ENCODE measurements around the gene BUB3. TPM values are rescaled to one million over a fixed set of nuclear protein-coding genes. Genes with fewer than 3 reads are reported as not detected.
A peak's percentile ranks its signal among the peaks of the same experiment; 100 is the strongest.

The BUB3 gene
- polyA plus RNA-seq, 6 donors from 2014 or later, result 135 to 244 (median 163) TPM

GRCh38 chr10:123143825-123144168 lies 10.4 kb upstream of the BUB3 start:
- Mint-ChIP-seq H3K4me1 (peaks cover 31 to 42% (median 34%) of the 10 kb centered on the region in 3 donors), H3K27ac (peak overlapping the region in 4 of 6 donors; percentile 30 to 95 (median 59)), H3K36me3 (peaks cover 5 to 8% of the 10 kb centered on the region in 2 donors), H3K4me3 (peak overlapping the region in 3 of 8 donors; percentile 36 to 76 (median 37)), H3K9me3 (peaks cover 0 to 50% (median 14%) of the 10 kb centered on the region in 7 donors), H3K27me3 (peaks cover 71 to 86% (median 82%) of the 10 kb centered on the region in 3 donors)
- DNase-seq (no peak), ATAC-seq (ENCODE audit: low read depth in 2 of 2) (no peak)

- Mint-ChIP-seq H3K4me3 (peak overlapping the region in 6 of 8 donors; percentile 24 to 76 (median 61)), H3K27me3 (peaks cover 68 to 82% (median 79%) of the 10 kb centered on the region in 3 donors), H3K4me1 (peaks cover 37 to 49% (median 43%) of the 10 kb centered on the region in 3 donors), H3K27ac (peak overlapping the region in 4 of 6 donors; percentile 36 to 97 (median 84)), H3K36me3 (peaks cover 5 to 8% of the 10 kb centered on the region in 2 donors), H3K9me3 (peaks cover 0 to 44% (median 12%) of the 10 kb centered on the region in 7 donors)
- no peak for DNase-seq
- no peak for ATAC-seq (ENCODE audit: low read depth in 2 of 2)
These were observed 9.3 kb upstream of the BUB3 start for GRCh38 chr10:123144697-123145541.

- Mint-ChIP-seq H3K36me3 (peaks cover 5 to 8% of the 10 kb centered on the region in 2 donors), H3K27ac (peak overlapping the region in 4 of 6 donors; percentile 36 to 97 (median 76)), H3K4me1 (peaks cover 37 to 51% (median 48%) of the 10 kb centered on the region in 3 donors), H3K27me3 (peaks cover 67 to 79% (median 73%) of the 10 kb centered on the region in 3 donors), H3K4me3 (peak overlapping the region in 7 of 8 donors; percentile 23 to 76 (median 61)), H3K9me3 (peaks cover 0 to 41% (median 15%) of the 10 kb centered on the region in 7 donors)
- ATAC-seq (ENCODE audit: low read depth in 2 of 2) (no peak), DNase-seq (no peak)
These were observed 8.6 kb upstream of the BUB3 start for GRCh38 chr10:123145542-123146012.

GRCh38 chr10:123146013-123146893 lies 7.9 kb upstream of the BUB3 start:
- H3K4me3 Mint-ChIP-seq, result peak overlapping the region in 7 of 8 donors; percentile 31 to 79 (median 63)
- H3K9me3 Mint-ChIP-seq, result peaks cover 0 to 36% (median 15%) of the 10 kb centered on the region in 7 donors
- peaks cover 65 to 78% (median 66%) of the 10 kb centered on the region in 3 donors for H3K27me3 Mint-ChIP-seq
- DNase-seq, result no peak
- ATAC-seq (ENCODE audit: low read depth in 2 of 2), result no peak
- H3K36me3 Mint-ChIP-seq, result peaks cover 5 to 8% of the 10 kb centered on the region in 2 donors
- peaks cover 37 to 56% (median 52%) of the 10 kb centered on the region in 3 donors for H3K4me1 Mint-ChIP-seq
- peak overlapping the region in 4 of 6 donors; percentile 36 to 97 (median 92) for H3K27ac Mint-ChIP-seq

GRCh38 chr10:123146894-123147634 lies 7.1 kb upstream of the BUB3 start:
- H3K4me3 Mint-ChIP-seq, result peak overlapping the region; percentile 31 to 79 (median 57)
- ATAC-seq (ENCODE audit: low read depth in 2 of 2) (no peak), DNase-seq (no peak)
- H3K27ac Mint-ChIP-seq, result peak overlapping the region in 4 of 6 donors; percentile 26 to 90 (median 78)
- peaks cover 30 to 57% (median 48%) of the 10 kb centered on the region in 3 donors for H3K4me1 Mint-ChIP-seq
- H3K27me3 Mint-ChIP-seq, result peaks cover 58 to 77% (median 65%) of the 10 kb centered on the region in 3 donors
- H3K36me3 Mint-ChIP-seq, result peaks cover 0 to under 1% of the 10 kb centered on the region in 2 donors
- peaks cover 0 to 30% (median 12%) of the 10 kb centered on the region in 7 donors for H3K9me3 Mint-ChIP-seq

- H3K27me3 Mint-ChIP-seq, result peaks cover 55 to 77% (median 71%) of the 10 kb centered on the region in 3 donors
- peak within 1 kb of the TSS; percentile 54 to 89 (median 76) for H3K4me3 Mint-ChIP-seq
- H3K27ac Mint-ChIP-seq, result peak within 1 kb of the TSS in 4 of 6 donors; percentile 74 to 97 (median 91)
- DNase-seq, result no peak
- ATAC-seq (ENCODE audit: low read depth in 2 of 2), result peak; percentile 13 to 44
- H3K36me3 Mint-ChIP-seq, result no peaks in the 10 kb centered on the region
- peaks cover 0 to 30% (median 12%) of the 10 kb centered on the region in 7 donors for H3K9me3 Mint-ChIP-seq
- peaks cover 30 to 50% (median 40%) of the 10 kb centered on the region in 3 donors for H3K4me1 Mint-ChIP-seq
These were observed 6.4 kb upstream of the BUB3 start, which contains the start of gene HMX2 for GRCh38 chr10:123147635-123148413. HMX2 (plus strand) TSS chr10:123148136; CDS start chr10:123148379, 243 bp downstream.

GRCh38 chr10:123148414-123149161 lies 5.6 kb upstream of the BUB3 start:
- Mint-ChIP-seq H3K36me3 (no peaks in the 10 kb centered on the region), H3K9me3 (peaks cover 0 to 30% (median 8%) of the 10 kb centered on the region in 7 donors), H3K4me3 (peak overlapping the region; percentile 54 to 89 (median 76)), H3K27me3 (peaks cover 47 to 72% (median 64%) of the 10 kb centered on the region in 3 donors), H3K4me1 (peaks cover 33 to 50% (median 37%) of the 10 kb centered on the region in 3 donors), H3K27ac (peak overlapping the region in 4 of 6 donors; percentile 74 to 97 (median 91))
- DNase-seq (no peak), ATAC-seq (ENCODE audit: low read depth in 2 of 2) (no peak)

GRCh38 chr10:123149162-123149567 lies 5.0 kb upstream of the BUB3 start:
- ATAC-seq (ENCODE audit: low read depth in 2 of 2) (no peak), DNase-seq (no peak)
- Mint-ChIP-seq H3K4me1 (peaks cover 39 to 54% (median 42%) of the 10 kb centered on the region in 3 donors), H3K27ac (peak overlapping the region in 4 of 6 donors; percentile 74 to 97 (median 91)), H3K27me3 (peaks cover 44 to 67% (median 58%) of the 10 kb centered on the region in 3 donors), H3K9me3 (peaks cover 0 to 29% (median 5%) of the 10 kb centered on the region in 7 donors), H3K36me3 (peaks cover 0 to 3% of the 10 kb centered on the region in 2 donors), H3K4me3 (peak overlapping the region; percentile 54 to 89 (median 76))

- ATAC-seq (ENCODE audit: low read depth in 2 of 2), result no peak
- Mint-ChIP-seq H3K27ac (peak overlapping the region in 4 of 6 donors; percentile 16 to 89 (median 74)), H3K4me1 (peaks cover 39 to 56% (median 43%) of the 10 kb centered on the region in 3 donors), H3K36me3 (peaks cover 0 to 7% of the 10 kb centered on the region in 2 donors), H3K4me3 (peak overlapping the region; percentile 69 to 90 (median 82)), H3K9me3 (peaks cover 0 to 23% (median 5%) of the 10 kb centered on the region in 7 donors), H3K27me3 (peaks cover 39 to 62% (median 53%) of the 10 kb centered on the region in 3 donors)
- no peak for DNase-seq
These were observed 4.5 kb upstream of the BUB3 start for GRCh38 chr10:123149568-123150270.

GRCh38 chr10:123150271-123150985 lies 3.8 kb upstream of the BUB3 start:
- H3K4me1 Mint-ChIP-seq, result peaks cover 35 to 55% (median 38%) of the 10 kb centered on the region in 3 donors
- H3K4me3 Mint-ChIP-seq, result peak overlapping the region; percentile 69 to 90 (median 80)
- peaks cover 0 to 16% (median 5%) of the 10 kb centered on the region in 7 donors for H3K9me3 Mint-ChIP-seq
- DNase-seq, result no peak
- no peak for ATAC-seq (ENCODE audit: low read depth in 2 of 2)
- peaks cover 0 to 7% of the 10 kb centered on the region in 2 donors for H3K36me3 Mint-ChIP-seq
- H3K27ac Mint-ChIP-seq, result peak overlapping the region in 3 of 6 donors; percentile 16 to 85 (median 74)
- H3K27me3 Mint-ChIP-seq, result peaks cover 32 to 55% (median 46%) of the 10 kb centered on the region in 3 donors

Data from naive B cell (primary cell).